ENCODE data around the gene FAF2. TPM values are rescaled to one million over a fixed set of nuclear protein-coding genes. Genes with fewer than 3 reads are reported as not detected.

The FAF2 gene
- total and polyA plus RNA-seq, 10 of the 15 experiments (the other 5 are each of a cell fraction or from before 2014, with no cell fraction given): 19.0 to 45.1 (median 35.6) TPM

GRCh38 chr5:176415240-176415951 lies 32.8 kb upstream of the FAF2 start:
- RAD21 ChIA-PET (ENCODE audit: unreplicated experiment): interaction anchor here (0.8 to 2.2 kb wide), 8 partner anchors 32 to 685 kb away, joined by 3 to 17 read pairs (median 4); partner anchors contain the start of genes FAF2 and KIAA1191
- no TSS peak for BruUV-seq (replicated peaks)
- CTCF ChIA-PET: interaction anchor here (1.0 to 3.4 kb wide), 11 partner anchors 9 to 246 kb away, joined by 3 to 15 read pairs (median 6); partner anchors contain the start of genes FAF2 and KIAA1191
- Histone ChIP-seq H3K9me3 (replicated peaks; ENCODE audit: control insufficient read depth, insufficient read depth, low read length) (no peaks in the 10 kb centered on the region), H3K27ac (ENCODE audit: control insufficient read depth, insufficient read depth) (peak overlapping the region; percentile 65; the same call in 1 of the 2 replicates), H3K9ac (ENCODE audit: control insufficient read depth, insufficient read depth, low read length) (peak overlapping the region; percentile 82), H3K4me1 (ENCODE audit: control insufficient read depth, insufficient read depth, low read length) (peaks cover 19% of the 10 kb centered on the region), H3K27me3 (replicated peaks in 1 of 2; ENCODE audit: control insufficient read depth in 2 of 2, insufficient read depth in 2 of 2, low read length in 1 of 2) (no peaks in the 10 kb centered on the region), H3K4me2 (ENCODE audit: control insufficient read depth, insufficient read depth) (peak overlapping the region; percentile 93), H3K79me2 (ENCODE audit: control insufficient read depth, insufficient read depth, low read length) (peaks cover 5% of the 10 kb centered on the region), H2AFZ (ENCODE audit: control insufficient read depth, low read depth, low read length) (peak overlapping the region; percentile 79), H4K20me1 (ENCODE audit: control insufficient read depth, insufficient read depth) (no peaks in the 10 kb centered on the region), H3K36me3 (ENCODE audit: control insufficient read depth in 2 of 2, insufficient read depth in 2 of 2, low read length in 1 of 2) (no peaks in the 10 kb centered on the region), H3K4me3 (peak overlapping the region; percentile 96)
- in situ Hi-C loops (cut with MboI): no loop called here
- DNase-seq (ENCODE audit: low read depth, low spot score) (no peak), FAIRE-seq (no peak), ATAC-seq (peak; percentile 14; the same call in 2 of the 3 replicates)
- WGBS (ENCODE audit: insufficient coverage, insufficient replicate concordance, low lambda C conversion rate, missing lambda C conversion rate): 79% methylated on average over 13 of the region's 13 CpGs
- no peak for TF ChIP-seq IRF4 (IDR thresholded peaks at IDR 0.05; ENCODE audit: low read depth, low read length)
- no peak for TF ChIP-seq PML (IDR thresholded peaks at IDR 0.05; ENCODE audit: low read length)
- TF ChIP-seq GABPA (IDR thresholded peaks at IDR 0.05; ENCODE audit: low read depth): no peak
- no peak for TF ChIP-seq BACH1 (IDR thresholded peaks at IDR 0.05; ENCODE audit: borderline replicate concordance)
- no peak for TF ChIP-seq NKRF (conservative IDR thresholded peaks at IDR 0.05)
- no peak for TF ChIP-seq LARP7 (IDR thresholded peaks at IDR 0.05)
- no peak for TF ChIP-seq ZNF217 (IDR thresholded peaks at IDR 0.05)
- no peak for TF ChIP-seq CBX3 (IDR thresholded peaks at IDR 0.05; ENCODE audit: borderline replicate concordance, low read depth)
- no peak for TF ChIP-seq GATAD2B (conservative IDR thresholded peaks at IDR 0.05; ENCODE audit: low read depth)
- no peak for TF ChIP-seq SMAD1 (IDR thresholded peaks at IDR 0.05; ENCODE audit: low read depth, partially characterized antibody)
- no peak for TF ChIP-seq TCF3 (IDR thresholded peaks at IDR 0.05; ENCODE audit: borderline replicate concordance, insufficient read depth, low read depth, low read length)
- TF ChIP-seq NR2F1 (conservative IDR thresholded peaks at IDR 0.05): no peak
- no peak for TF ChIP-seq KAT2A (conservative IDR thresholded peaks at IDR 0.05; ENCODE audit: control insufficient read depth, low read depth, low read length)
- no peak for TF ChIP-seq SREBF1 (IDR thresholded peaks at IDR 0.05; ENCODE audit: low read length)
- no peak for TF ChIP-seq RAD51 (IDR thresholded peaks at IDR 0.05)
- TF ChIP-seq RELB (IDR thresholded peaks at IDR 0.05; ENCODE audit: low read depth): no peak
- no peak for TF ChIP-seq DPF2 (IDR thresholded peaks at IDR 0.05)
- TF ChIP-seq ZBTB33 (IDR thresholded peaks at IDR 0.05): no peak
- SMC1A ChIA-PET (ENCODE audit: uncharacterized antibody, unreplicated experiment): interaction anchor here (1.2 to 2.2 kb wide), 5 partner anchors 8 to 232 kb away, joined by 3 to 9 read pairs (median 5); partner anchors contain the start of gene TSPAN17
- POLR2A ChIA-PET: interaction anchor here (1.0 to 2.0 kb wide), 2 partner anchors 119 to 128 kb away, joined by 3 to 9 read pairs; no protein-coding TSS in a partner anchor
- intact Hi-C loops (cut with micrococcal nuclease; ENCODE audit: unreplicated experiment): loop anchor here (10.0 kb wide), 2 partner anchors 229 to 681 kb away; partner anchors contain the start of gene TSPAN17

All from GM12878 (cell line).